Measurements from ENCODE around the gene NLGN1. TPM values are rescaled to one million over a fixed set of nuclear protein-coding genes. Genes with fewer than 3 reads are reported as not detected.

Gene NLGN1
- total and polyA plus RNA-seq, 12 donors: 0.88 to 19.9 (median 12.6) TPM

GRCh38 chr3:174303907-174304560, 906.5 kb downstream of the NLGN1 start:
- Histone ChIP-seq H3K9me3 (no peaks in the 10 kb centered on the region), H3K36me3 (no peaks in the 10 kb centered on the region), H3K27me3 (no peaks in the 10 kb centered on the region), H3K4me3 (no peak overlapping the region), H3K4me1 (no peaks in the 10 kb centered on the region), H3K27ac (no peak overlapping the region)
- peak in 1 of 8 donors; percentile 54 for ATAC-seq
- intact Hi-C loops (cut with DNase I): no loop called here
- TF ChIP-seq, protein P1, sequence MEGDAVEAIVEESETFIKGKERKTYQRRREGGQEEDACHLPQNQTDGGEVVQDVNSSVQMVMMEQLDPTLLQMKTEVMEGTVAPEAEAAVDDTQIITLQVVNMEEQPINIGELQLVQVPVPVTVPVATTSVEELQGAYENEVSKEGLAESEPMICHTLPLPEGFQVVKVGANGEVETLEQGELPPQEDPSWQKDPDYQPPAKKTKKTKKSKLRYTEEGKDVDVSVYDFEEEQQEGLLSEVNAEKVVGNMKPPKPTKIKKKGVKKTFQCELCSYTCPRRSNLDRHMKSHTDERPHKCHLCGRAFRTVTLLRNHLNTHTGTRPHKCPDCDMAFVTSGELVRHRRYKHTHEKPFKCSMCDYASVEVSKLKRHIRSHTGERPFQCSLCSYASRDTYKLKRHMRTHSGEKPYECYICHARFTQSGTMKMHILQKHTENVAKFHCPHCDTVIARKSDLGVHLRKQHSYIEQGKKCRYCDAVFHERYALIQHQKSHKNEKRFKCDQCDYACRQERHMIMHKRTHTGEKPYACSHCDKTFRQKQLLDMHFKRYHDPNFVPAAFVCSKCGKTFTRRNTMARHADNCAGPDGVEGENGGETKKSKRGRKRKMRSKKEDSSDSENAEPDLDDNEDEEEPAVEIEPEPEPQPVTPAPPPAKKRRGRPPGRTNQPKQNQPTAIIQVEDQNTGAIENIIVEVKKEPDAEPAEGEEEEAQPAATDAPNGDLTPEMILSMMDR (IDR thresholded peaks at IDR 0.05): no peak
- DNase-seq: no peak
- 34 to 43% methylated on average over 2 of the region's 2 CpGs for WGBS, 2 donors

GRCh38 chr3:174308736-174309135, 911.2 kb downstream of the NLGN1 start:
- WGBS, 2 donors: 81 to 87% methylated on average over 1 of the region's 1 CpG
- intact Hi-C loops (cut with DNase I): no loop called here
- Histone ChIP-seq H3K9me3 (no peaks in the 10 kb centered on the region), H3K27ac (no peak overlapping the region), H3K4me3 (no peak overlapping the region), H3K4me1 (no peaks in the 10 kb centered on the region), H3K36me3 (no peaks in the 10 kb centered on the region), H3K27me3 (no peaks in the 10 kb centered on the region)
- TF ChIP-seq, protein P1 (IDR thresholded peaks at IDR 0.05): no peak
- no peak for ATAC-seq
- no peak for DNase-seq

- no peak overlapping the region for H3K4me3 ChIP-seq
- intact Hi-C loops (cut with DNase I): no loop called here
- H3K9me3 ChIP-seq: no peaks in the 10 kb centered on the region
- TF ChIP-seq, protein P1 (IDR thresholded peaks at IDR 0.05): no peak
- no peaks in the 10 kb centered on the region for H3K27me3 ChIP-seq
- ATAC-seq: no peak
- H3K4me1 ChIP-seq: no peaks in the 10 kb centered on the region
- 63 to 75% methylated on average over 7 of the region's 7 CpGs for WGBS, 2 donors
- H3K27ac ChIP-seq: no peak overlapping the region
- DNase-seq: no peak
- H3K36me3 ChIP-seq: no peaks in the 10 kb centered on the region
These were observed 913.0 kb downstream of the NLGN1 start for GRCh38 chr3:174310475-174310983.

DNA sequence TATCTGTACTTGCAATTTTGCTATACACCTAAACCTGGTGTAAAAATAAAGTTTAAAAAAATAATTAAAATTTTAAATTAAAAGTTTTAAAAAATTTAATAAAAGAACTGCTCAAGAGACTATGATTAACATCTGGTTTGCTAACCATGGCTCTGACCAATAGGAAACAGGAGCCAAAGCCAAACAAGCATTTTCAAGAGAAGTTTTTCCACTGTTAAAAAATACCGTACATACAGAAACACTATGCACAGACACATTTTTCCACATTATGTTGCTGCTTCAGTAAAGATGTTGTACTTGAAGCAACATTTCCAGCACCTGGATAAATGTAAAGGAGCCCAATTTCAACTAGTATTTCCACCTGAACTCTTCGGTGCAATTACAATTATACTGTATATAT, 917.7 kb downstream of the NLGN1 start:
- ATAC-seq: no peak
- TF ChIP-seq, protein P1 (IDR thresholded peaks at IDR 0.05): no peak
- no peak overlapping the region for H3K27ac ChIP-seq
- intact Hi-C loops (cut with DNase I): no loop called here
- DNase-seq: no peak
- 92 to 94% methylated on average over 2 of the region's 2 CpGs for WGBS, 2 donors
- H3K9me3 ChIP-seq: peaks cover 0 to 11% (median 2%) of the 10 kb centered on the region in 11 donors
- no peaks in the 10 kb centered on the region for H3K27me3 ChIP-seq
- H3K36me3 ChIP-seq: no peaks in the 10 kb centered on the region
- no peaks in the 10 kb centered on the region for H3K4me1 ChIP-seq
- H3K4me3 ChIP-seq: no peak overlapping the region

All from heart right ventricle (tissue), 16 donors.